HG03460 (cell line): ENCODE data around the gene NEURL1.
A peak's percentile ranks its signal among the peaks of the same experiment; 100 is the strongest.
"Not testable (repeated sequence)": the region's sequence is repeated elsewhere in the genome, so short reads cannot be mapped to it uniquely, and the experiment has no call there.

Experiments
- ATAC-seq: cut with Tn5 transposase; IDR thresholded peaks from one replicate; pipeline ENCODE4 v1.9.1; 2021; ENCODE audit not compliant: unreplicated experiment

The NEURL1 gene

GRCh38 chr10:103492655-103493261, 747 bp upstream of the NEURL1 start:
- no peak for ATAC-seq

- ATAC-seq, result no peak
Measured at GRCh38 chr10:103493916-103494877, 692 bp downstream of the NEURL1 start.

- ATAC-seq, result no peak
Measured at GRCh38 chr10:103495321-103495720, 1.8 kb downstream of the NEURL1 start.

GRCh38 chr10:103497161-103497915, 3.8 kb downstream of the NEURL1 start:
- no peak for ATAC-seq

GRCh38 chr10:103498936-103499638, 5.6 kb downstream of the NEURL1 start:
- no peak for ATAC-seq

GRCh38 chr10:103499881-103500280, 6.4 kb downstream of the NEURL1 start:
- ATAC-seq, result no peak

- ATAC-seq, result no peak
Measured at GRCh38 chr10:103500481-103500880, 7.0 kb downstream of the NEURL1 start.

GRCh38 chr10:103501186-103501585, 7.7 kb downstream of the NEURL1 start:
- no peak for ATAC-seq

- ATAC-seq, result no peak
Measured at GRCh38 chr10:103502849-103503660, 9.6 kb downstream of the NEURL1 start.

- not testable (repeated sequence) for ATAC-seq
Measured at GRCh38 chr10:103503777-103504176, 10.3 kb downstream of the NEURL1 start.

GRCh38 chr10:103504181-103504783, 10.8 kb downstream of the NEURL1 start:
- ATAC-seq, result peak; percentile 51

- ATAC-seq, result no peak
Measured at GRCh38 chr10:103506061-103506460, 12.6 kb downstream of the NEURL1 start.

- ATAC-seq, result no peak
Measured at GRCh38 chr10:103507235-103508191, 14.0 kb downstream of the NEURL1 start.

GRCh38 chr10:103510046-103510685, 16.7 kb downstream of the NEURL1 start:
- no peak for ATAC-seq

GRCh38 chr10:103510791-103511752, 17.6 kb downstream of the NEURL1 start:
- no peak for ATAC-seq

GRCh38 chr10:103512166-103512565, 18.7 kb downstream of the NEURL1 start:
- ATAC-seq, result no peak
